ENCODE results near the gene HBE1. TPM values are rescaled to one million over a fixed set of nuclear protein-coding genes. Genes with fewer than 3 reads are reported as not detected.

Gene HBE1
- total and polyA plus RNA-seq, 12 donors = not detected

DNA sequence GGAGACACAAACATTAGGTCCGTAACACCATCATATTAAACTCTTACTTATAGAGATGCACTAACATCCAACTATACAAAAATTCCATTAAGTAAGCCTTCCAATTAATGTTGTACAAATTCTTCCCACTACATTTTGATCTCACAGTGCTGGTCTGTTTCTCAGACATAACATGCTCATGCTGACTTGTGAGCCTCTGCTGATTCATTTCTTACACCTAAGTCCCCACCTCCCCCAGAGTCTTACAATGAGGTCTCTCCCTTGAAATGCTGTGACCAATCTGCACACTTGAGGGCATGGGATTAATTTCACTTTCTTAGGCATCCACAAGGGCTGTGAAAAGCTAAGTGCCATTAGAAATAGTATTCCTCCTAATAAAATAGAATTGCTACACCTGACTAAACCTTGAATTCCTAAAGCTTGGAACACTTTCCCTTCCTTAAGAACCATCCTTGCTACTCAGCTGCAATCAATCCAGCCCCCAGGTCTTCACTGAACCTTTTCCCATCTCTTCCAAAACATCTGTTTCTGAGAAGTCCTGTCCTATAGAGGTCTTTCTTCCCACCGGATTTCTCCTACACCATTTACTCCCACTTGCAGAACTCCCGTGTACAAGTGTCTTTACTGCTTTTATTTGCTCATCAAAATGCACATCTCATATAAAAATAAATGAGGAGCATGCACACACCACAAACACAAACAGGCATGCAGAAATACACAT lies 22.1 kb downstream of the HBE1 start:
- Histone ChIP-seq H3K36me3 (no peaks in the 10 kb centered on the region), H3K4me1 (no peaks in the 10 kb centered on the region), H3K4me3 (no peak overlapping the region), H3K9me3 (no peaks in the 10 kb centered on the region), H3K27me3 (peaks cover 0 to 12% (median 0%) of the 10 kb centered on the region in 7 donors), H3K27ac (no peak overlapping the region)
- DNase-seq (no peak), ATAC-seq (no peak)
- intact Hi-C loops (cut with DNase I) = no loop called here
- WGBS, 2 donors = 69 to 77% methylated on average over 3 of the region's 3 CpGs
- TF ChIP-seq, protein P1, sequence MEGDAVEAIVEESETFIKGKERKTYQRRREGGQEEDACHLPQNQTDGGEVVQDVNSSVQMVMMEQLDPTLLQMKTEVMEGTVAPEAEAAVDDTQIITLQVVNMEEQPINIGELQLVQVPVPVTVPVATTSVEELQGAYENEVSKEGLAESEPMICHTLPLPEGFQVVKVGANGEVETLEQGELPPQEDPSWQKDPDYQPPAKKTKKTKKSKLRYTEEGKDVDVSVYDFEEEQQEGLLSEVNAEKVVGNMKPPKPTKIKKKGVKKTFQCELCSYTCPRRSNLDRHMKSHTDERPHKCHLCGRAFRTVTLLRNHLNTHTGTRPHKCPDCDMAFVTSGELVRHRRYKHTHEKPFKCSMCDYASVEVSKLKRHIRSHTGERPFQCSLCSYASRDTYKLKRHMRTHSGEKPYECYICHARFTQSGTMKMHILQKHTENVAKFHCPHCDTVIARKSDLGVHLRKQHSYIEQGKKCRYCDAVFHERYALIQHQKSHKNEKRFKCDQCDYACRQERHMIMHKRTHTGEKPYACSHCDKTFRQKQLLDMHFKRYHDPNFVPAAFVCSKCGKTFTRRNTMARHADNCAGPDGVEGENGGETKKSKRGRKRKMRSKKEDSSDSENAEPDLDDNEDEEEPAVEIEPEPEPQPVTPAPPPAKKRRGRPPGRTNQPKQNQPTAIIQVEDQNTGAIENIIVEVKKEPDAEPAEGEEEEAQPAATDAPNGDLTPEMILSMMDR (IDR thresholded peaks at IDR 0.05) = no peak

DNA sequence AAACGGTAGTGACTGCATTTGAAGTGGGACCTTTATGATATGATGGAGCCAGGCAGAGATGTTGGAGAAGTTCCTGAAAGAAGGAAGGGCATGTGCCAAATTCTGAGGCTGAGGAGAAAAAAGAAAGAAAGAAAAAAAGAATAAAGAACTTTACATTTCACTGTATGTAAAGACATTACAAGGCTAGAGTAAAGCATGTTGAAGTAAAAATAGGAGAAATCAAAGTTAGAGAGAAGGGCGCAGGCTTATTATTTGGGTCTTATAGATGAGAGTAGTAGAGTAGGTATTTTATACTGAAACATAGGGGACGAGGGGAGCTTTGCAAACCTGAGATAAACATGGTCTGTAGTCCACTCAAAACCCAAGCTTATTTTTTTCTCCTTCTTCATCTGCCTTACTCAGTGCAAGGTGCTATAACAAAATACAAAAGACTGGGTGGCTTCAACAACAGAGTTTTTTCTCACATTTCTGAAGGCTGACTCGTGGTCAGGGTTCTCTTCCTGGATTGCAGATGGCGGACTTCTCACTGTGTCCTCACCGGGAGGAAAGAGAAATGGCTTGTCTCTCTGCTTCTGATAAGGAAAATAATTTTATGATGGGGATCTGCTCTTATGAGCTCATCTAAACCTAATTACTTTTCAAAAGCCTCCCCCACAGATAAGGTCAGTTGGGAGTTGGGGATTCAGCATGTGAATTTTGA lies 22.8 kb downstream of the HBE1 start:
- Histone ChIP-seq H3K4me3 (no peak overlapping the region), H3K36me3 (no peaks in the 10 kb centered on the region), H3K4me1 (no peaks in the 10 kb centered on the region), H3K9me3 (no peaks in the 10 kb centered on the region), H3K27me3 (peaks cover 0 to 8% (median 0%) of the 10 kb centered on the region in 7 donors), H3K27ac (no peak overlapping the region)
- intact Hi-C loops (cut with DNase I) = no loop called here
- no peak for DNase-seq
- 65 to 69% methylated on average over 6 of the region's 6 CpGs for WGBS, 2 donors
- TF ChIP-seq, protein P1 (IDR thresholded peaks at IDR 0.05) = no peak
- no peak for ATAC-seq

DNA sequence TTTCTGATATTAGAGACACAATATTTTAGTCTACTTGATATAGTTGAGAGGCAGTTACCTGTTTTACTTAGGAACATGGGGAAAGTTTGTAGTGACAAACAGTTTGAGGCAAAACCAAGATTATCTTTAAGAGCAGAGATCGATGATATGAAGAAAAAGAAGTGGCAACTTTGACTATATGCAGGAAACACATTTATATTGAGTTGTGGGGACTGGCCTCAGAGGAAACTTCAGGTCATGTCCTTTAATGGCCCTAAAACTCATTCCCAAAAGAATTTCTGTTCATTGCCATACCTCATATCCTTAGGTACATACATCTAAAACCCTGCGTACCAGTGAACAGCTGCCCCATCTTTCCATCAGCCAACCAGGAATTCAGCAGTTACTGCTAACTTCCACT lies 24.6 kb downstream of the HBE1 start:
- TF ChIP-seq, protein P1 (IDR thresholded peaks at IDR 0.05) = no peak
- DNase-seq = no peak
- no peaks in the 10 kb centered on the region for H3K36me3 ChIP-seq
- intact Hi-C loops (cut with DNase I) = no loop called here
- H3K4me1 ChIP-seq = no peaks in the 10 kb centered on the region
- WGBS, 2 donors = 74 to 83% methylated on average over 2 of the region's 2 CpGs
- H3K9me3 ChIP-seq = no peaks in the 10 kb centered on the region
- no peak for ATAC-seq
- H3K27me3 ChIP-seq = peaks cover 0 to 8% (median 0%) of the 10 kb centered on the region in 7 donors
- no peak overlapping the region for H3K4me3 ChIP-seq
- H3K27ac ChIP-seq = no peak overlapping the region

DNA sequence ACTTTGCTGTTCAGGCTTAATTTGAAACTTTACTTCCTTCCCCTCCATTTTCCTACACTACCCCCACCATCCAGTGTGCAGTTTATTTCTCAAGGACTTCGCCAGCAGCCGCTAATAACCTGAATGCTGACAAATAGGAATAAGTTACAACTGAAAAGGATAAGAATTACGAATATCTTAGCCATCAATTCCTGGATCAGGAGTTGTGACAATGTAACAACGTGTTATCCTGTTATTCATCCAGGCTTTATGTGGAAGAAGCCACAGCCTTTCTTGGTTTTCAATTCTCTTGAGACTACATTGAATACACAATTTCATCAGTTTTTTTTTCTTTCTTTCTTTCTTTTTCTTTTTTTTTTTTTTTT lies 25.9 kb downstream of the HBE1 start:
- WGBS, 2 donors = 83 to 84% methylated on average over 4 of the region's 4 CpGs
- H3K4me3 ChIP-seq = no peak overlapping the region
- no peaks in the 10 kb centered on the region for H3K36me3 ChIP-seq
- TF ChIP-seq, protein P1 (IDR thresholded peaks at IDR 0.05) = no peak
- intact Hi-C loops (cut with DNase I) = no loop called here
- no peaks in the 10 kb centered on the region for H3K4me1 ChIP-seq
- H3K27me3 ChIP-seq = peaks cover 0 to 8% (median 0%) of the 10 kb centered on the region in 7 donors
- no peaks in the 10 kb centered on the region for H3K9me3 ChIP-seq
- DNase-seq (no peak), ATAC-seq (no peak)
- no peak overlapping the region for H3K27ac ChIP-seq
